ENCODE results near the gene MUC2. TPM values are rescaled to one million over a fixed set of nuclear protein-coding genes. Genes with fewer than 3 reads are reported as not detected.

Gene MUC2
- total and polyA plus RNA-seq, 9 of the 15 experiments (the other 6 are each of a cell fraction or from before 2014, with no cell fraction given): under 0.01 to 0.18 TPM; not detected in 7

- TF ChIP-seq REST (IDR thresholded peaks at IDR 0.05; ENCODE audit: borderline replicate concordance): no peak
- no peak for TF ChIP-seq REST (CRISPR knock-in tag; IDR thresholded peaks at IDR 0.05; ENCODE audit: low read depth)
- no peak for TF ChIP-seq ZNF12 (CRISPR knock-in tag; IDR thresholded peaks at IDR 0.05)
These were observed 45.0 kb downstream of the MUC2 start (continued) for GRCh38 chr11:1119604-1120146.
